SU-DHL-6 (cell line): ENCODE data around the gene TANGO2.

Experiments used
- H2AFZ ChIP-seq: fragments of 200-600 bp; sonication (generic); 2 replicates; pipeline ENCODE4 v1.6.1; 2014; ENCODE audit warnings: low read depth, mild to moderate bottlenecking, moderate library complexity, mixed read lengths, antibody characterized with exemption, low read length; ENCODE audit not compliant: severe bottlenecking
- H3F3A ChIP-seq: fragments of 200-600 bp; shearing (Covaris generic); 2 replicates; pipeline ENCODE4 v1.6.0; 2016; ENCODE audit warnings: antibody characterized with exemption, mild to moderate bottlenecking; ENCODE audit not compliant: insufficient read depth
- H3K27ac ChIP-seq: fragments of 200-600 bp; sonication (generic); 2 replicates; pipeline ENCODE4 v1.5.1; 2016; ENCODE audit warnings: low read depth, mild to moderate bottlenecking, low read length, moderate library complexity, mixed read lengths
- H3K27me3 ChIP-seq: fragments of 200-600 bp; sonication (generic), shearing (Covaris generic); 2 replicates; pipeline ENCODE4 v1.6.0; 2014; ENCODE audit warnings: mild to moderate bottlenecking, low read length
- H3K36me3 ChIP-seq: fragments of 200-600 bp; sonication (generic); 2 replicates; pipeline ENCODE4 v1.6.1; 2014; ENCODE audit warnings: mild to moderate bottlenecking, low read length, mixed read lengths
- H3K4me2 ChIP-seq: fragments of 300-600, 200-600 bp; shearing (Covaris generic), sonication (generic); 2 replicates; pipeline ENCODE4 v1.6.0; 2014; ENCODE audit warnings: low read length, low read depth, mild to moderate bottlenecking; ENCODE audit not compliant: poor library complexity, severe bottlenecking
- H3K4me3 ChIP-seq: fragments of 200-600 bp; sonication (generic); 2 replicates; pipeline ENCODE4 v1.5.1; 2014; ENCODE audit warnings: antibody characterized with exemption, low read length, mild to moderate bottlenecking, mixed read lengths; ENCODE audit not compliant: insufficient read depth, poor library complexity, severe bottlenecking
- H3K79me2 ChIP-seq: fragments of 200-600 bp; sonication (generic); 2 replicates; pipeline ENCODE4 v1.6.1; 2014; ENCODE audit warnings: mild to moderate bottlenecking, low read length, moderate library complexity; ENCODE audit not compliant: insufficient read depth
- H3K9ac ChIP-seq: fragments of 200-600 bp; sonication (generic); 2 replicates; pipeline ENCODE4 v1.7.0; 2014; ENCODE audit warnings: mild to moderate bottlenecking, low read length
- H3K9me2 ChIP-seq: fragments of 200-600 bp; sonication (generic); replicated peaks from 2 replicates; pipeline ENCODE4 v1.6.1; 2014; ENCODE audit warnings: low read length; ENCODE audit not compliant: insufficient read depth
- H3K9me3 ChIP-seq: fragments of 200-600 bp; sonication (generic); 2 replicates; pipeline ENCODE4 v1.6.1; 2014; ENCODE audit warnings: low read length, mixed read lengths; ENCODE audit not compliant: insufficient read depth
- H4K20me1 ChIP-seq: fragments of 200-600 bp; sonication (generic); 2 replicates; pipeline ENCODE4 v1.6.1; 2014; ENCODE audit warnings: low read depth, mild to moderate bottlenecking, antibody characterized with exemption, low read length, moderate library complexity, mixed read lengths
- EZH2phosphoT487 ChIP-seq: fragments of 200-600 bp; sonication (generic), shearing (Covaris generic); conservative IDR thresholded peaks from 2 replicates; pipeline ENCODE4 v1.6.1; 2018; ENCODE audit warnings: mild to moderate bottlenecking, antibody characterized with exemption, low read length, moderate library complexity, mixed read lengths
- TF ChIP-seq, protein P1 (sequence below): fragments of 200-600 bp; sonication (generic); IDR thresholded peaks from one replicate; pipeline ENCODE4 v1.5.1; 2017; ENCODE audit warnings: antibody characterized with exemption, mild to moderate bottlenecking, low read length, moderate library complexity; ENCODE audit not compliant: insufficient read depth, poor library complexity, severe bottlenecking

Gene TANGO2

DNA sequence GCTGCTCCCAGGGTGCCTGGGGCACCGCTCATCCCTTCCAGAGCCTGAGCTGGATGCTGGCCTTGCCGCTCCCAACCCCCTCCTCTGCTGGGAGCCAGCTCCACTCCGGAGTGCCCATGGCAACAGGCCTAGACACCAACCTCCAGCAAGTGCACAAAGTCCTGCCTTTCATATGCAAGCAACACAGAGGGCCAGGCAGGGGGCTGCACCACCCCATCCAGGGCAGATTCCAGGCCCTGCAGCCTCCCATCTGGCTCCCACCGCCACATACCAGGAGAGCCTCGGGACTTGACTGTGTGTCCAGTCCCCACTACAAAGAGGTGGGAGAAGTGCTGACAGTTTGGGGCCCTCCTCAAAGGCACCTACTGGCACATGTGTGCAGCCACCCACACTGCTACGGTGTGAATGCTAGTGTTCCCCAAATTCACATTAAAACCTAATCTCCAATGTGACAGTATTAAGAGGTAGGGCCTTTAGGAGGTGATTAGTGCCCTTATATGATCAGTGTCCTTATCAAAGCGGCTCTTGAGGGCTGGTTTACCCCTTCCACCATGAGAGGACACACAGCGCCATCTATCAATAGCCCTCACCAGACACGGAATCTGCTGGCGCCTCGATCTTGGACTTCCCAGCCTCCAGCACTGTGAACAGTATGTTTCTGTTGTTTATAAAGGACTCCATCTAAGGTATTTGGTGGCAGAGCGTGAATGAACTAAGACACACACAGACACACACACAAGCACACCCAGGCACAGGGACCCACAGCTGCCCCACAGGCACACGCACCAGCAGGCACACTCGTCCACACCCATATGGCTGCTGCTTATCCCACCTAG is 20.4 kb upstream of the TANGO2 start:
- H3K9me2 ChIP-seq = no peaks in the 10 kb centered on the region
- TF ChIP-seq EZH2phosphoT487 = no peak
- TF ChIP-seq, protein P1, sequence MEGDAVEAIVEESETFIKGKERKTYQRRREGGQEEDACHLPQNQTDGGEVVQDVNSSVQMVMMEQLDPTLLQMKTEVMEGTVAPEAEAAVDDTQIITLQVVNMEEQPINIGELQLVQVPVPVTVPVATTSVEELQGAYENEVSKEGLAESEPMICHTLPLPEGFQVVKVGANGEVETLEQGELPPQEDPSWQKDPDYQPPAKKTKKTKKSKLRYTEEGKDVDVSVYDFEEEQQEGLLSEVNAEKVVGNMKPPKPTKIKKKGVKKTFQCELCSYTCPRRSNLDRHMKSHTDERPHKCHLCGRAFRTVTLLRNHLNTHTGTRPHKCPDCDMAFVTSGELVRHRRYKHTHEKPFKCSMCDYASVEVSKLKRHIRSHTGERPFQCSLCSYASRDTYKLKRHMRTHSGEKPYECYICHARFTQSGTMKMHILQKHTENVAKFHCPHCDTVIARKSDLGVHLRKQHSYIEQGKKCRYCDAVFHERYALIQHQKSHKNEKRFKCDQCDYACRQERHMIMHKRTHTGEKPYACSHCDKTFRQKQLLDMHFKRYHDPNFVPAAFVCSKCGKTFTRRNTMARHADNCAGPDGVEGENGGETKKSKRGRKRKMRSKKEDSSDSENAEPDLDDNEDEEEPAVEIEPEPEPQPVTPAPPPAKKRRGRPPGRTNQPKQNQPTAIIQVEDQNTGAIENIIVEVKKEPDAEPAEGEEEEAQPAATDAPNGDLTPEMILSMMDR = no peak
- H4K20me1 ChIP-seq = no peaks in the 10 kb centered on the region
- H3K27me3 ChIP-seq = no peaks in the 10 kb centered on the region
- H3K9ac ChIP-seq = no peak overlapping the region
- no peaks in the 10 kb centered on the region for H3K79me2 ChIP-seq
- H3F3A ChIP-seq = no peaks in the 10 kb centered on the region
- H3K9me3 ChIP-seq = no peaks in the 10 kb centered on the region
- H3K4me3 ChIP-seq = no peak overlapping the region
- no peak overlapping the region for H2AFZ ChIP-seq
- H3K36me3 ChIP-seq = no peaks in the 10 kb centered on the region
- H3K4me2 ChIP-seq = no peak overlapping the region
- no peak overlapping the region for H3K27ac ChIP-seq

DNA sequence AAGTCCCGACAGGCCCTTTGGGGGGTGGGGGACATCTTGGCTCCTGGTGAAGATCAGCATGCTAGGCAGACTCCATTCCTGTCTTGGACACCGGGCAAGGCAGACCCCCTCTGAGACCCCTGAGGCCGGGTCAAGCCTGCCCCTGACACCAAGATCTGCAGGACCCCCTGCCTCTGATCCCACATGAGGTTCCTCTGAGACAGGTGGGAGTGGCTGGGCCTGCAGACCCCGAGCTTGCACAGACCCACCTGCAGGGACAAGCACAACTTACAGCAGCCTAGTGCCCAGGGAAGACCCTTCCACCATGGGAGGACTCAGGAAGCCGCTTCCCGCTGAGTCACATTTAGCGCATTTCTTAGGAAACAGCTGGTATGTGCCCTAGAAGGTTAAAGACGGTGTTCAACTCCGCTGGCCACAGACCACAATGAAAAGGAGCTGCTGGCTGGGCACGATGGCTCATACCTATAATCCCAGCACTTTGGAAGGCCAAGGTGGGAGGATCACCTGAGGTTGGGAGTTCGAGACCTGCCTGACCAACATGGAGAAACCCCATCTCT is 19.8 kb upstream of the TANGO2 start:
- Histone ChIP-seq H3K36me3 (no peaks in the 10 kb centered on the region), H3K9me3 (no peaks in the 10 kb centered on the region), H3K27ac (no peak overlapping the region), H3K4me3 (no peak overlapping the region), H3K9me2 (no peaks in the 10 kb centered on the region), H3F3A (no peaks in the 10 kb centered on the region), H3K79me2 (no peaks in the 10 kb centered on the region), H3K9ac (no peak overlapping the region), H2AFZ (no peak overlapping the region), H4K20me1 (no peaks in the 10 kb centered on the region), H3K4me2 (no peak overlapping the region), H3K27me3 (no peaks in the 10 kb centered on the region)
- no peak for TF ChIP-seq EZH2phosphoT487
- TF ChIP-seq, protein P1 = no peak

DNA sequence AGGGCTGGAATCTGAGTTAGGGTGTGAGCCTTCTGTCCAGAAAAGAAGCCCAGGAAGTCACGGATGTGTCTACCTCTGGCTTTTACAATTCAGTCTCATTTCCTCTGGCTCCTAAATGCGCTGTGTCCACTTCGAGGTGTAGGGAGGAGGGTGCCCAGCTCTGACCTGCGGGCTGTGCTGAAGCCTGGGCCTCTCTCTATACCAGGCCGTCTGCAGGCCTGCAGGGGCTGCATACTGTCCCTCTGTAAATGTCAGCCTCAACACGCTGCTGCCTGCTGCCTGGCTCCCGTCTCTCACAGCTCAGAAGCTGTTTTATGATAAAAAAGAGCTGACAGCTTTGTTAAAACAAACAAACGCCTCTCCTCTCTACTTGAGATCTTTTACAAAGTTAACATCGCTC is 18.8 kb upstream of the TANGO2 start:
- no peak overlapping the region for H3K27ac ChIP-seq
- no peak overlapping the region for H2AFZ ChIP-seq
- no peaks in the 10 kb centered on the region for H3K9me2 ChIP-seq
- no peaks in the 10 kb centered on the region for H3K9me3 ChIP-seq
- no peaks in the 10 kb centered on the region for H3F3A ChIP-seq
- no peak overlapping the region for H3K4me2 ChIP-seq
- H3K4me3 ChIP-seq = no peak overlapping the region
- no peak overlapping the region for H3K9ac ChIP-seq
- TF ChIP-seq EZH2phosphoT487 = no peak
- TF ChIP-seq, protein P1 = no peak
- H3K36me3 ChIP-seq = no peaks in the 10 kb centered on the region
- no peaks in the 10 kb centered on the region for H3K79me2 ChIP-seq
- no peaks in the 10 kb centered on the region for H4K20me1 ChIP-seq
- H3K27me3 ChIP-seq = no peaks in the 10 kb centered on the region
